Measurements from ENCODE around the gene NUTF2.
A peak's percentile ranks its signal among the peaks of the same experiment; 100 is the strongest.

NUTF2 gene

DNA sequence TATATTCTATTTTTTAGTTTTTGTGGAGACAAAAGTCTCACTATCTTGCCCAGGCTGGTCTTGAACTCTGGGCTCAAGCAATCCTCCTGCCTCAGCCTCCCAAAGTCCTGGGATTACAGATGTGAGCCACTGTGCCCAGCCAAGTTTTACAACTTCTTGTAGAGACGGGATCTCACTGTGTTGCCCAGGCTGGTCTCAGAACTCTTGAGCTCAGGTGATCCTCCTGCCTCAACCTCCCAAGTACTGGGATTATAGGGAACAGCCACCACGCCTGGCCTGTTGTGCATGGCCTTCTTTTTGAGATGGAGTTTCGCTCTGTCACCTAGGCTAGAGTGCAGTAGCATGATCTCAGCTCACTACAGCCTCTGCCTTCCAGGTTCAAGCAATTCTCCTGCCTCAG, 6.9 kb downstream of the NUTF2 start:
- no peak for DNase-seq (ENCODE audit: low read depth)
- TF ChIP-seq, protein P1, sequence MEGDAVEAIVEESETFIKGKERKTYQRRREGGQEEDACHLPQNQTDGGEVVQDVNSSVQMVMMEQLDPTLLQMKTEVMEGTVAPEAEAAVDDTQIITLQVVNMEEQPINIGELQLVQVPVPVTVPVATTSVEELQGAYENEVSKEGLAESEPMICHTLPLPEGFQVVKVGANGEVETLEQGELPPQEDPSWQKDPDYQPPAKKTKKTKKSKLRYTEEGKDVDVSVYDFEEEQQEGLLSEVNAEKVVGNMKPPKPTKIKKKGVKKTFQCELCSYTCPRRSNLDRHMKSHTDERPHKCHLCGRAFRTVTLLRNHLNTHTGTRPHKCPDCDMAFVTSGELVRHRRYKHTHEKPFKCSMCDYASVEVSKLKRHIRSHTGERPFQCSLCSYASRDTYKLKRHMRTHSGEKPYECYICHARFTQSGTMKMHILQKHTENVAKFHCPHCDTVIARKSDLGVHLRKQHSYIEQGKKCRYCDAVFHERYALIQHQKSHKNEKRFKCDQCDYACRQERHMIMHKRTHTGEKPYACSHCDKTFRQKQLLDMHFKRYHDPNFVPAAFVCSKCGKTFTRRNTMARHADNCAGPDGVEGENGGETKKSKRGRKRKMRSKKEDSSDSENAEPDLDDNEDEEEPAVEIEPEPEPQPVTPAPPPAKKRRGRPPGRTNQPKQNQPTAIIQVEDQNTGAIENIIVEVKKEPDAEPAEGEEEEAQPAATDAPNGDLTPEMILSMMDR (IDR thresholded peaks at IDR 0.05; ENCODE audit: control insufficient read depth, insufficient read depth, low read depth, low read length, missing control alignments) = no peak
- H3K4me3 ChIP-seq (ENCODE audit: control insufficient read depth, low read depth, low read length) = no peak overlapping the region

DNA sequence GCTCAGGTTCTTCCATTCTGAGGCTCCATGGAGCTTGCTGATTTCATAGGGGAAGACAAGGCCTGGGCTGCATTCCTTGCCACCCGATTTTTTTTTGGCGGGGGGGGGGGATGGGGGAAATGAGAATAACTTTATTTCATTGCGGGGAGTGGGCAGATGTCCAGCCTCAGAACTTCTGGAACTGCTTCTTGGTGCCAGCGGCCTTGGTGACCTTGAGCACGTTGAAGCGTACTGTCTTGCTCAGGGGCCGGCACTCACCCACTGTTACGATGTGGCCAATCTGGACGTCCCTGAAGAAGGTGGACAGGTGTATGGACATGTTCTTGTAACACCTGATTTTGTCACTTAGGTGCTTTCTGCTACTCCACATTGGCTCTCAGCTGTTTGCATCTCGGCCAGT, 9.1 kb downstream of the NUTF2 start:
- H3K4me3 ChIP-seq (ENCODE audit: control insufficient read depth, low read depth, low read length) = no peak overlapping the region
- no peak for DNase-seq (ENCODE audit: low read depth)
- TF ChIP-seq, protein P1 (IDR thresholded peaks at IDR 0.05; ENCODE audit: control insufficient read depth, insufficient read depth, low read depth, low read length, missing control alignments) = no peak

DNA sequence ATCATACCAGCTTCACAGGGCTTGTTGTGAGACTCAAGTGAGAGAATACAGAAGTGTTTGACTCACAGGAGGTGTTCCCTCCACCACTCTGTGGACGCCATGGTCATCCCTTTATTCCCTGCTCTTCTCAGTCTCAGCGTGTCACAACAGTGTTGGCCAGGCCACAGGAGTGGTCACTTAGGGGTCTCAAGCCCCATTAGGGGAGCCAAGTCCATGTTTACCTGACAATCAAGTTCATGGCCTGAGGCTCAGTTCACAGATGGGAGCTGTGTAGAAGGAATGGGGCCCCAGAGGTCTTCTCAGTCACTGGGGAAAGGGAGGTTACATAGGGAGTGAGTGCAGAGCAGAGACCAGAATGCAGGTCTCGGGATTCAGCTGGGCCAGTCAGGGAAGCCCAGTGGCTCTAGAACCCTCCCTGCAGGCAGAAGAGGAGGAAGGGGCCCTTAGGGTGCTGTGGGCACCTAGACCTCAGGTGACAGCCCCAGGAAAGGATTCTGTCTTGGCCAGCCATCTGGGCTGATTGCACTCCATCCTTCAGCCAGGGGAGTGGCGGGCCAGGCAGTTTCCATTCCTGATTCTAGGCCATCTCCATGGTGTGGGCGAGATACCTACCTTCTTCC, 10.3 kb downstream of the NUTF2 start:
- no peak for DNase-seq (ENCODE audit: low read depth)

DNA sequence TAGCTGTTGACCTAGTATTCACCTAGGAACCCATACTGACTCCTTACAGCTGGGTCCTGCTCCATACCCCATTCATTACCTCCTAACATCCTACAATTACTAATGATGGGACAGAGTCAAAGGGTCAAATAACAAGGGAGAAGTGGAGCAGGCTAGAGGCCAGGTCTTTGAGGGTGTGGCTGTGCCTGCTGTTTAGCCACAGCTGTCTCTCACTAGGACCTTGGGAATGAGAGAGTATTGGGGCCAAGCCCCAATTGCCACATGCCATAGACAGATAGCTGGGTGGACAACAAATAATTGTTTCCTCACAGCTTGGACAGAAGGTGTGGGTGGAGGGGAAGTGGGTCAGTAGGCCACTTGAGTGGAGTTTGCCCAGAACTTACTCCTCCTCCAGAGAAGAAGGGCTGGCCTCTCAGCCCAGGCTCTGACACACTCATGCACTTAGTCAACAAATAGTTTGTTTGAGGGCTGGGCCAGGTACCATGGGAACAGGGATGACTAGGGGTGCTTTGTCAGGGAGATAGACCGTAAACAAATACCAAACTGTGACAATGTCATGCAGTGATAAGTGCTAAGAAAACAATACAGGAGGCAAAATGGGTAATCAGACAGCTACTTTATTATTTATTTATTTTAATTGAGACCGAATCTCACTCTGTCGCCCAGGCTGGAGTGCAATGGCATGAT, 11.0 kb downstream of the NUTF2 start:
- H3K4me3 ChIP-seq (ENCODE audit: control insufficient read depth, low read depth, low read length) = no peak overlapping the region
- DNase-seq (ENCODE audit: low read depth) = peak; percentile 86
- TF ChIP-seq, protein P1 (IDR thresholded peaks at IDR 0.05; ENCODE audit: control insufficient read depth, insufficient read depth, low read depth, low read length, missing control alignments) = no peak

More for the DNA sequence above, 10.3 kb downstream of the NUTF2 start:
- H3K4me3 ChIP-seq (ENCODE audit: control insufficient read depth, low read depth, low read length) = no peak overlapping the region
- TF ChIP-seq, protein P1 (IDR thresholded peaks at IDR 0.05; ENCODE audit: control insufficient read depth, insufficient read depth, low read depth, low read length, missing control alignments) = no peak

DNA sequence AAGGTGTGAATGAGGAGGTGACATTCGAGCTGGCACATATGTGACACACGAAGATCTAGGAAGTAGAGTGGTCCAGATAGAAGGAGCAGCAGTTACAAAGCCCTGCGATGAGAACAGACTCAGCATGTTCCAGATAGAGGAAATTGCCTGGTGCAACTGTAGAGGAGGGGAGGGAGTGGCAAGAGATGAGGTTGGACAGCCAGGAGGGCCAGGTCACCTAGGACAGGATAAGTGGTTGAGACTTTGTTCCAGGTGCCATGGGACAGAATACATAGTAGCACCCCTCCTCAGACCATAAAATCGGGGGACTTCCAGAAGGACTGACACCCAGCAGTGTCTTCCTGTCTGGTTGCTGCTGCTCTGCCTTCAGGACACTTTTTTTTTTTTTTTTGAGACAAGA, 11.8 kb downstream of the NUTF2 start:
- H3K4me3 ChIP-seq (ENCODE audit: control insufficient read depth, low read depth, low read length) = no peak overlapping the region
- DNase-seq (ENCODE audit: low read depth) = no peak
- TF ChIP-seq, protein P1 (IDR thresholded peaks at IDR 0.05; ENCODE audit: control insufficient read depth, insufficient read depth, low read depth, low read length, missing control alignments) = no peak

DNA sequence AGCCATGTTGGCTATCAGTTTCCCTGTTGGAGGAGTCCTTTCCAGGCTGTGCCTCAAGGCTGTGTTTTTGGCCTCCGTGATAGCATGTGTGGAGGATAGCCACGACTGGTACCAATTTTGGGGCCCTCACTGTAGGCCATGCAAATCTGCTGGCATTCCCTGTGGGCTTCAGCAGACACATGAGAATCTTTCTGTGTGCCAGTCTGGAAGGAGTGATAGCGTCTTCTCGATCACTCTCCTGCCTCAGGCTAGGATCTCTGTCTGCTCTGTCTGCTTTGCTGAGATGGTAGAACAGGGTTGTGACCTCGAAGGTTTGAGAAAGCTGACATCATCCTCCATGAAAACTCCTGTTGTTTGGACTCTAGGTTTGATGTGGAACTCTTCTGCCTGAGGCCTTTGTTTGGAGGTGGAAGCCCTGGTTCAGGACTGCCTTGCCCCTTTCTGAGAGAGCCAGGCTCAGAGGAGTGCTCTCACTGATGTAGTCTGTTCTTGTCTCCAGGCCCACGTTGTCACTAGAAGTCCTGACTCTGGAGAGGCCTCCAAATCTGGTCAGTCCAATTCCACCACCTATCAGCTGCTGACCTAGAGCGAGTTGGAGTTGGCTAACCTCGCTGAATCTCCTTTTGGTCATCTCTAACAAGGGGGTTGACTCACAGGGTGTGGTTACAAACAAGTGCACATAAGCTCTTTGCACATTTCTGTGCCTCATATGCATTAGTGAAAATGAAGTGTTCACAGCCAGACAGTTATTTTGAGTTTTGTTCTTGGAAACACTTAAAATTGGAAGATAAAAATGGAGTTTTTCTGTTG, 14.1 kb downstream of the NUTF2 start:
- no peak overlapping the region for H3K4me3 ChIP-seq (ENCODE audit: control insufficient read depth, low read depth, low read length)
- TF ChIP-seq, protein P1 (IDR thresholded peaks at IDR 0.05; ENCODE audit: control insufficient read depth, insufficient read depth, low read depth, low read length, missing control alignments) = no peak
- DNase-seq (ENCODE audit: low read depth) = no peak

Measured in AG09309 (cell line).